GM06990 (cell line): Measurements from ENCODE around the gene ADAMTS14.

Experiments
- DNase-seq: peaks from one replicate; pipeline ENCODE4 v3.0.0-alpha.2; 2011; ENCODE audit not compliant: insufficient read length; ENCODE audit errors: extremely low read depth
- H3K27me3 ChIP-seq: replicated peaks from 2 replicates; pipeline ENCODE4 v1.6.0; 2011; ENCODE audit warnings: low read length; ENCODE audit not compliant: control insufficient read depth, insufficient read depth
- H3K36me3 ChIP-seq: 2 replicates; pipeline ENCODE4 v1.5.1; 2011; ENCODE audit warnings: low read length; ENCODE audit not compliant: control insufficient read depth, insufficient read depth
- H3K4me3 ChIP-seq: replicated peaks from 2 replicates; pipeline ENCODE4 v1.5.1; 2011; ENCODE audit warnings: low read depth, mild to moderate bottlenecking, control low read depth, low read length
- TF ChIP-seq, protein P1 (sequence below): IDR thresholded peaks from 2 replicates; pipeline ENCODE4 v1.5.1; 2011; ENCODE audit warnings: low read length, control low read depth, mild to moderate bottlenecking, inconsistent platforms; ENCODE audit not compliant: insufficient read depth, poor library complexity, severe bottlenecking

Gene ADAMTS14

DNA sequence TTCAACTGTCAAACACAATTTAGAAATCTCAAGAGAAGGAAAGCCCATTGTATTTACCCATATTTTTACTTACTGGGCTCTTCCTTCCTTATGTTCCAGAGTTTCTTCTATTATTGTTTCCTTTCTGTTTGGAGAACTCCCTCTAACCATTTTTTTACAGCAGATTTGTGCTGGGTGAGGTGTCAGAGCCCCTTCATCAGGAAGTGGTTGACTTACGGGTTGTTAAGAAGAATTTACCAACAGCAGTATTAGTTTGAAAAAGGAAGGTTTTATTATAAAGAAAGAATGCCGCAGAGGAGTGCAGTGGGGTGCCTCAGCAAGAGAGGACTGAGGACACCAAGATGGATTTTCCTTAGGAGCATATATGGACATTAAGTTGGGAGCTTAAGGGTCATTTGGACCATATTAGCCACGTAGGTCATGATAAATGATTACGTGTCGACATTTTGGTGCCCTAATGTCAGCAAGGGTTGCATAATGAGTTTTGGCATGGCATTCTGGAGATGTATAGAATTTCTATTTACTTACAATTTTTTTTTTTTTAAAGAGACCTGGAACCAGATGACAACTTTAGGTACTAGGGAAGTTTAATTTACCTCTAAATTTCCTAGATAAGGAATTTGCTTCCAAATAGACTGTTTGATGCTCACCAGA is 119.2 kb downstream of the ADAMTS14 start:
- Histone ChIP-seq H3K27me3 (no peaks in the 10 kb centered on the region; the same call in 1 of the 2 replicates), H3K4me3 (no peak overlapping the region), H3K36me3 (no peaks in the 10 kb centered on the region)
- no peak for DNase-seq
- TF ChIP-seq, protein P1, sequence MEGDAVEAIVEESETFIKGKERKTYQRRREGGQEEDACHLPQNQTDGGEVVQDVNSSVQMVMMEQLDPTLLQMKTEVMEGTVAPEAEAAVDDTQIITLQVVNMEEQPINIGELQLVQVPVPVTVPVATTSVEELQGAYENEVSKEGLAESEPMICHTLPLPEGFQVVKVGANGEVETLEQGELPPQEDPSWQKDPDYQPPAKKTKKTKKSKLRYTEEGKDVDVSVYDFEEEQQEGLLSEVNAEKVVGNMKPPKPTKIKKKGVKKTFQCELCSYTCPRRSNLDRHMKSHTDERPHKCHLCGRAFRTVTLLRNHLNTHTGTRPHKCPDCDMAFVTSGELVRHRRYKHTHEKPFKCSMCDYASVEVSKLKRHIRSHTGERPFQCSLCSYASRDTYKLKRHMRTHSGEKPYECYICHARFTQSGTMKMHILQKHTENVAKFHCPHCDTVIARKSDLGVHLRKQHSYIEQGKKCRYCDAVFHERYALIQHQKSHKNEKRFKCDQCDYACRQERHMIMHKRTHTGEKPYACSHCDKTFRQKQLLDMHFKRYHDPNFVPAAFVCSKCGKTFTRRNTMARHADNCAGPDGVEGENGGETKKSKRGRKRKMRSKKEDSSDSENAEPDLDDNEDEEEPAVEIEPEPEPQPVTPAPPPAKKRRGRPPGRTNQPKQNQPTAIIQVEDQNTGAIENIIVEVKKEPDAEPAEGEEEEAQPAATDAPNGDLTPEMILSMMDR, result no peak

DNA sequence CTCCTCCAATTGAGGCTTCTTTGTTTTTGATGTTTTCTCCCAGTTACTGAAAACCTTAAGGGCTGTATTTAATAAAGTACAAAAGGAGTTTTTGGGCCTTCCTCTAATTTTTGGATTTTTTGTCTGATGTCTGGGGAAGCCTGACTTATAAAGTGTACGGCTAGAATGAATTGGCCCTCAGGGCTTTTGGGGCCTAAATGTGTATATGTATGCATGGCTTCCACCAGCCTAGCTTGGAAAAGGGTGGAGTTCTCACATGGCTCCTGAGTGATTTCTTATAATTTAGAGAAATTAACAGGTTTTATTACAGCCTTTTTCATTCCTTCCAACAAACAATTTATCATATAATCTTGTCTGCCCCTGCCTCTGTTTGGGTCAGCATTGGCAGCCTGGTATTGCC is 123.3 kb downstream of the ADAMTS14 start:
- TF ChIP-seq, protein P1, result no peak
- H3K4me3 ChIP-seq, result no peak overlapping the region
- no peaks in the 10 kb centered on the region for H3K36me3 ChIP-seq
- no peak for DNase-seq
- H3K27me3 ChIP-seq, result no peaks in the 10 kb centered on the region; the same call in 1 of the 2 replicates

DNA sequence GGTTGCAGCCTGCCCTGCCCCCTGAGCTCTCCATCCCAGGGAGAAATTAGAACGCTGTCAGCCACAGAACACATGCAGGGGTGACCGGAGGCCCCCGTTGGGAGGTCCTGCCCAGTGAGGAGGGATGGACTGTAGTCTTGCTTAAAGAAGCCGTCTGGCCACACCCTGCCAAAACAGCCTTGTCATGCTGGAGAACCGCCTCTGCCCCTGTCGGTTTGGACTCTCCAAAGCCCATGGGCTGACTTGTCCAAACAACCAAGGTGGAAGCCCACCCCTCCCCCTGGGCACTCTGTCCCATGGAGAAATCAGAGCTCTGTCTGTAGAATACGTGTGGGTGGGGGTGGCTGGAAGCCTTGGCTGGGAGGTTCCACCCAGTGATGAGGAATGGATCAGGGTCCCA is 125.5 kb downstream of the ADAMTS14 start:
- no peaks in the 10 kb centered on the region for H3K36me3 ChIP-seq
- no peak for DNase-seq
- H3K4me3 ChIP-seq, result no peak overlapping the region
- TF ChIP-seq, protein P1, result no peak
- H3K27me3 ChIP-seq, result no peaks in the 10 kb centered on the region

DNA sequence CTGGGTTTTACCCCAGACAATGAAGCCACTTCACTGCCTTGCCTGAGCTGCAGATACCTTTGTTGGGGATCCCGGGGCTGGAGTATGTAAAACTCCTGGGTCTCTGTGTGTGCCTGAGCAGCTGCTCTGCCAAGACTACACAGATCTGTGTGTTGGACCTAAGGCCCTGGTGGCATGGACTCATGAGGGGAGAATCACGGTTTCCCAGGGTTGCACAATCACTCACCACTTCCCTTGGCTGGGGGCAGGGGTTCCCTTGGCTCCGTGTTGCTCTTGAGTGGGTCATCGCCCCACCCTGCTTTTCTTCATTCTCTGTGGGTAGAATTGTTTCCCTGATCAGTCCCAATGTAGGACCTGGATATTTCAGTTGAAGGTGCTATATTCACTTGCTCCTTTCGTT is 126.8 kb downstream of the ADAMTS14 start:
- TF ChIP-seq, protein P1, result no peak
- Histone ChIP-seq H3K27me3 (no peaks in the 10 kb centered on the region), H3K4me3 (no peak overlapping the region), H3K36me3 (no peaks in the 10 kb centered on the region)
- no peak for DNase-seq

DNA sequence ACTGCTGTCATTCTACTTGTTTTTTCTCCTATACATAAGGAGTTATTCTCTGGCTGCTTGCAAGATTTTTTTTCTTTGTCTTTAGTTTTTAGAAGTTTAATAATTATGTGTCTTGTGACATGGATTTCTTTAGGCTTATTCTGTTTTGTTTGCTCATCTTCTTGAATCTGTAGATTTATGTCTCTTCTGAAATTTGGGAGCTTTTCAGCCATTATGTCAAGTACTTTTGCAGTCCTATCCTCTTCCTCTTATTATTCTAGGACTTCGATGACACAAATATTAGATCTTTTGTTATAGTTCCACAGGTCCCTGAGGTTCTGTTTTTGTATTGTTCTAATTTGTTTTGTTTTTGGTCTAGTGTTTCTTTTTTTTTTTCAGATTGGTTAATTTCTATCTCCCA is 129.5 kb downstream of the ADAMTS14 start:
- TF ChIP-seq, protein P1, result no peak
- no peaks in the 10 kb centered on the region; the same call in 1 of the 2 replicates for H3K27me3 ChIP-seq
- DNase-seq, result no peak
- H3K36me3 ChIP-seq, result no peaks in the 10 kb centered on the region
- H3K4me3 ChIP-seq, result no peak overlapping the region
